ENCODE results near the gene IL13. TPM values are rescaled to one million over a fixed set of nuclear protein-coding genes. Genes with fewer than 3 reads are reported as not detected.
"Not testable (repeated sequence)": the region's sequence is repeated elsewhere in the genome, so short reads cannot be mapped to it uniquely, and the experiment has no call there.

The IL13 gene
- not detected in 2 replicates for total RNA-seq (2014; rRNA removed; shearing (Covaris generic))

DNA sequence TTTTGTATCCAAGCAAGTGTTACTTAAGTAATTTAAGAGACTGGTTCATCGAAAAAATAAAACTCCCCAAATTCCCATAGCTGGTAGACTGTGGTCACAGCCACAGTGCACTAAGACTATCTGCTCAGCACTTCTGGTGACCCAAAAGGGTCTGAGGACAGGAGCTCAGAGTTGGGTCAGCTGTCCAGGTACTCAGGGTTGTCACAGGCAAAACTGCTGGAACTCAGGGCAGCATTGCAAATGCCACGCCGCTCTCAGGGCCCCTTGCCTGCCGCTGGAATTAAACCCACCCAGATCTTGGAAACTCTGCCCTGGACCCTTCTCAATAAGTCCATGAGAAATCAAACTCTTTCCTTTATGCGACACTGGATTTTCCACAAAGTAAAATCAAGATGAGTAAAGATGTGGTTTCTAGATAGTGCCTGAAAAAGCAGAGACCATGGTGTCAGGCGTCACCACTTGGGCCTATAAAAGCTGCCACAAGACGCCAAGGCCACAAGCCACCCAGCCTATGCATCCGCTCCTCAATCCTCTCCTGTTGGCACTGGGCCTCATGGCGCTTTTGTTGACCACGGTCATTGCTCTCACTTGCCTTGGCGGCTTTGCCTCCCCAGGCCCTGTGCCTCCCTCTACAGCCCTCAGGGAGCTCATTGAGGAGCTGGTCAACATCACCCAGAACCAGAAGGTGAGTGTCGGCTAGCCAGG, at the start of gene IL13:
Gene IL13, plus strand, starts transcription at position 498 of the 705 bp plus-strand sequence. Its CDS starts 14 bp downstream, at position 512.
- in situ Hi-C loops (cut with HindIII; ENCODE audit: low sequenced_read_pairs), result no loop called here
- DNase-seq (ENCODE audit: low spot score), result no peak

DNA sequence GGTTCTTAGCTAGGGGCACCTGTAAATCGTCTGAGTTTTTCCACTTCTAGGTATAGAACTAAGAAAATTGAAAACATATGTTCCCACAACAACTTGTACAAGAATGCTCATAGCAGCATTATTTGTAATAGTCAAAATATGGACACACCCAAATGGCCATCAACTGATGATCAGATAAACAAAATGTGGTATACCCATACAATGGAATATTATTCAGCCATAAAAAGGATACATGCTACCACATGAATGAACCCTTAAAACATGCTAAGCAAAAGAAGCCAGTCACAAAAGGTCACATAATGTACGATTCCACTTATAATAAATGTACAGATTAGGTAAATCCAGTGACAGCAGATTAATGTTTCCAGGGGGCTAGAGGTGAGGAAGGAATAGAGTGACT, 46.0 kb upstream of the IL13 start:
- DNase-seq (ENCODE audit: low spot score), result no peak
- in situ Hi-C loops (cut with HindIII; ENCODE audit: low sequenced_read_pairs), result no loop called here

DNA sequence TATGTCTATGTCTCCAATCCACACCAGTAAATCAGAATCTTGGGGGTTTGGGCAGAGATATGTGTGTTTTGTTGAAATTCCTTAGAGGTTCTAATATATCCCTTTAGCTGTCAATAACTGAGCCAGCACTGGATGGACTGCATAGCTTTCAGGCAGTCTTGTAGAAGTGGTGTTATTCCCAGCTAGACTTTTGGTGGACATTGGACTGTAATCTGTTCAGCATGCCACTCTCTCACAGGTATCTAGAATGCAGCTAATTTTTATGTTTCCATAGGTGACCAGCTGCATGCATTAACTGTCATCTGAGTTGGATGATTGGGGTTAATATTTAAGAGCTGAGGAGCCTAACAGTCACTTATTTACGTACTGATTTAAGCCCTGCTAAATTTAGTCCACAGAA, 45.1 kb upstream of the IL13 start:
- no peak for DNase-seq (ENCODE audit: low spot score)
- in situ Hi-C loops (cut with HindIII; ENCODE audit: low sequenced_read_pairs), result no loop called here

DNA sequence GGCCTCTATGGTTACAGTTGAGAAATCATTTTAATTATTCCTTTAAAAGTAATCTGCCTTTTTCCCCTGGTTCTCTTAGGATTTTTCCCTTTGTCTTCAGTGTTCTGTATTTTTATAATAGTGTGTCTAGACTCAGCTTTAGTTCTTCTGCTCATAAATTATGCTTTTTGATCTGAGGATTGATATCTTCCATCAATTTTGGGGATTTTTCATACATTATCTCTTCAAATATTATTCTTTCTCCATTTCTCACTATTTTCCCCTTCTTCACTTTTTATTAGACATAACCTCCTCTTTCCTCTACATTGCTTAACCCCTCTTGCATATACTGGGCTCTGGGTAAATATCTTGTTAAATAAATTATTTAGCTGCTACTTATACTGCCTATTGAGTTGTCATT, 36.3 kb upstream of the IL13 start:
- in situ Hi-C loops (cut with HindIII; ENCODE audit: low sequenced_read_pairs), result no loop called here

GRCh38 chr5:132622608-132623007, 35.4 kb upstream of the IL13 start:
- no peak for DNase-seq (ENCODE audit: low spot score)
- in situ Hi-C loops (cut with HindIII; ENCODE audit: low sequenced_read_pairs), result no loop called here

More for the DNA sequence above, 36.3 kb upstream of the IL13 start:
- no peak for DNase-seq (ENCODE audit: low spot score)

- in situ Hi-C loops (cut with HindIII; ENCODE audit: low sequenced_read_pairs), result no loop called here
Observed at GRCh38 chr5:132627470-132627869, 30.5 kb upstream of the IL13 start.

GRCh38 chr5:132628814-132629213, 29.2 kb upstream of the IL13 start:
- no peak for DNase-seq (ENCODE audit: low spot score)
- in situ Hi-C loops (cut with HindIII; ENCODE audit: low sequenced_read_pairs), result no loop called here

More at GRCh38 chr5:132627470-132627869, 30.5 kb upstream of the IL13 start:
- no peak for DNase-seq (ENCODE audit: low spot score)

DNA sequence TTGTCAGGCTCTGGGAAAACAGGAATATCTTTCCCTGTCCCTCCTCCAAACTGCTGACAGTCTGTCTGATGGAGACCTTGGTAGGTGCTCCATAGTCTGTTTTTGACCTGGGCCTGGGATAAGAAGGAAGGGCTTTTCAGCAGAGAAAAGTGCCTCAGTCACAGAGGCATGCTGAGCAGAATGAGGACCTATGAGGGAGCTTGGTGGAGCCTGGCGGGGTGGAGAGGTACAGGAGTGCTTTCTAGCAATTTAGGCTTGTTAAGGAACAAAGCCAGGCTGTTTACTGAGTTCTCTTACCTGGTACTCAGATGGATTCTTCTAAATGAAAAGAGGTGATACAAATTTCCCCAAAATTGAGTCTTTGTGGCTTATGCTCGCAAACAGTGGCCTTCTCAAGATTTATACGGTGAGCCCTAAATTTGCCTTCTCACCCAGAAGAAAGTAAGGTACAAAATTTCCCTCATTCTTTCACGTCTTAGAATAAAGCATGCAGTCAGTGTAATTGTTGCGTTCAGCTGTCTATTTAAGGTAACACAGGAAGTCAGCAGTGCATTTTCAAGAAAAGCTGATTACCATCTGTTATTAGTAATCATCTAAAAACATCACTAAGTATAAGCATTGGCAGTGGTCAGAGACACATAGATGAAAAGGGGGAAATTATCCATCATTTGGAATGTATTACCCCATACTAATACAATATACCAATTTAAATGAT, 28.6 kb upstream of the IL13 start:
- DNase-seq (ENCODE audit: low spot score), result no peak
- in situ Hi-C loops (cut with HindIII; ENCODE audit: low sequenced_read_pairs), result no loop called here

- in situ Hi-C loops (cut with HindIII; ENCODE audit: low sequenced_read_pairs); DNase-seq (ENCODE audit: low spot score): not testable (repeated sequence)
Observed at GRCh38 chr5:132633587-132633986, 24.4 kb upstream of the IL13 start.

DNA sequence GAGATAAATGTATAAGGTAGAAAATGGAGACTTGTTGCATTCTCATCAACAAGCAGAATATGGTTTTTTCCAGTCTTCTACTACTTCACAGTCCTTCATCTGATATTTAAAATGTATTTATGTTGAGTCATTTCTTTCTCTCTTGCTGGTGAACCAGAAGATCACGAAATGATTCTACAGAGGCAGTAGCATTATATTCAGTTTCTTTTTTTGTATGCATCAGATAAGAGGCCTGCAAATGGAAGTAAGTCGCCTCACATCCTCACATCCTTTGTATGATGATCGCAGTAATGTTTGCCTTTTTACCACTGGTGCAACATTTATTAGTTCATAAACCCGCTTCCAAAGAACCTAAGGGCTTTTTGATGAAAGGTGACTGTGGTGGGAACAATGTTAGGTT, 22.1 kb upstream of the IL13 start:
- in situ Hi-C loops (cut with HindIII; ENCODE audit: low sequenced_read_pairs), result no loop called here
- no peak for DNase-seq (ENCODE audit: low spot score)

DNA sequence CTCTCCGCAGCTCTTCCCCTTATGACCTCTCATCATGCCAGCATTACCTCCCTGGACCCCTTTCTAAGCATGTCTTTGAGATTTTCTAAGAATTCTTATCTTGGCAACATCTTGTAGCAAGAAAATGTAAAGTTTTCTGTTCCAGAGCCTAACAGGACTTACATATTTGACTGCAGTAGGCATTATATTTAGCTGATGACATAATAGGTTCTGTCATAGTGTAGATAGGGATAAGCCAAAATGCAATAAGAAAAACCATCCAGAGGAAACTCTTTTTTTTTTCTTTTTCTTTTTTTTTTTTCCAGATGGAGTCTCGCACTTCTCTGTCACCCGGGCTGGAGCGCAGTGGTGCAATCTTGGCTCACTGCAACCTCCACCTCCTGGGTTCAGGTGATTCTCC, 20.7 kb upstream of the IL13 start:
- no peak for DNase-seq (ENCODE audit: low spot score)
- in situ Hi-C loops (cut with HindIII; ENCODE audit: low sequenced_read_pairs), result no loop called here

DNA sequence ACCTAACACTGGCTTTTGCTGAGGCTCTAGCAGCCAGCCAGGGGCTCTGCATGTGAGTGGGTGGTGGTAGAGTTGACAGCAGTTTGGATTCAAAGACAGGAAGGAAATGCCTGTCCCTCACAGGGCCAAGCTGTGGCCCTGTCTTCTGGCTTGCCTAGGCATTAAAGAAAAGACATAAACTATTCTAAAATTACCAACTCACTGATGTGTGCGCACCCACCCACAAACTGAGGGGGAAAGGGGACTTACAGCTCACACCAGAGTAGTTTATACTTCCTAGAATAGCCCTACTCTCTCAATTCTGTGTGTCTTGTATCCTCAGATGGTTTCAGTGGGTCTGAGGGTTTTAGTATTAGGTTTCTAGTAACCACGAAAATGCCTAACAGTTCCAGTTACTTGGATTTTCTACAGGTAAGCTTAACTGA, 18.3 kb upstream of the IL13 start:
- no peak for DNase-seq (ENCODE audit: low spot score)

DNA sequence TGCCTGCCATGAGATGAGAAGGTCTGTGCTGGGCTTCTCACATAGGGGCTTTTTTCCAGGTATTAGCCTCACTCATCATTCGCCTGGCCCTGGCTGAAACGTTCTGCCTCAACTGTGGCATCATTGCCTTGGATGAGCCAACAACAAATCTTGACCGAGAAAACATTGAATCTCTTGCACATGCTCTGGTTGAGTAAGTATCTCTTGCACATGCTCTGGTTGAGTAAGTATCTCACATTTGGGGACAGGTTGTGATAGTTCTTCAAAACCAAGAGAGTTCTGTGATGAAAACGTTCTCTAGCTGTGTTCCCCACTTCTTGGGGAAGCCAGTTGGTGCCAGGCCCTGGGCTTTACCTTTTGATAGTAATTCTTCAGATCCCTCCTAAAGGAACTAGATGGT, 17.4 kb upstream of the IL13 start:
- no peak for DNase-seq (ENCODE audit: low spot score)
- in situ Hi-C loops (cut with HindIII; ENCODE audit: low sequenced_read_pairs), result no loop called here

More for the DNA sequence above, 18.3 kb upstream of the IL13 start:
- in situ Hi-C loops (cut with HindIII; ENCODE audit: low sequenced_read_pairs), result no loop called here

DNA sequence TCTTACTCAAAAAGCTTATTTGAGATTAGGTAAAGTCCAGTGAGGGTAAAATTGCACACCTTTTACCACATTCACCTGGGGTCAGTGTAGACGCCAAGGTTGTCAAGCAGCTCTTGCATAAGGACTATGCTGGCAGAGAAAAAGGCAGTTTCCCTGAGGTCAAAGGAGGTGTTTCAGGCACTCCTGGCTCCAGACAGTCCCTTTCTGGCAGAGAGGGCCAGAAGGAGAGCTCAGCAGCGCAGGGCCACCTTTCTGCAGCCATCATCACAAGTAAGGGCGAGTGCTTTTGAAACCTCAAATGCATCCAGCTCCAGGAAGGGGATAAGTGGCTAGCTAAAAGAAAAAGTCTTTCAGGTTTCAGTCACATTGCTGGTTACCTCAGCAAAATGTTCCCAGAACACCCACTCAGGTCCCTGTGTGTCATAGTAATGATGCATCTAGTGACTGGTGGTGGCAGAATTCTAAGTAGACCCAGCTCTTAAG, 16.7 kb upstream of the IL13 start:
- in situ Hi-C loops (cut with HindIII; ENCODE audit: low sequenced_read_pairs), result no loop called here
- no peak for DNase-seq (ENCODE audit: low spot score)

- no peak for DNase-seq (ENCODE audit: low spot score)
- in situ Hi-C loops (cut with HindIII; ENCODE audit: low sequenced_read_pairs), result no loop called here
Observed at GRCh38 chr5:132641841-132642240, 16.1 kb upstream of the IL13 start.

DNA sequence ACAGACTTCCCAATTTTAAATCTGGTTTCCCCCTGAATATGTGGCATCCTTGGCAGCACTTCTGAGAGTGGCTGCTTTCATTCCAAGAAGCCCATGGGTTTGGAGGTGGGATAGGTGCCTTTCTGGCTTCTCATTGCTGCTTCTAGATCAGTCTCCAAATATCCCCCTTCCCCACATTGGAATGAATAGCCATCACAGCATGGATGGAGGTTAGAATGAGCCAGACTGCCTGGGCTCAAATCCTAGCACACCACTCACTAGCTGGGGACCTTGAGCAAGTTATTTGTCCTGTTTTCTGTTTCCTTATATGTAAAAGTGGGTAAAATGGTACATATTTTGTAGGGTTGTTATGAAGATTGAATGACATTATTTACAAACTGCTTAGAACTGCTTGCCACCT, 13.8 kb upstream of the IL13 start:
- DNase-seq (ENCODE audit: low spot score), result no peak
- in situ Hi-C loops (cut with HindIII; ENCODE audit: low sequenced_read_pairs), result no loop called here

DNA sequence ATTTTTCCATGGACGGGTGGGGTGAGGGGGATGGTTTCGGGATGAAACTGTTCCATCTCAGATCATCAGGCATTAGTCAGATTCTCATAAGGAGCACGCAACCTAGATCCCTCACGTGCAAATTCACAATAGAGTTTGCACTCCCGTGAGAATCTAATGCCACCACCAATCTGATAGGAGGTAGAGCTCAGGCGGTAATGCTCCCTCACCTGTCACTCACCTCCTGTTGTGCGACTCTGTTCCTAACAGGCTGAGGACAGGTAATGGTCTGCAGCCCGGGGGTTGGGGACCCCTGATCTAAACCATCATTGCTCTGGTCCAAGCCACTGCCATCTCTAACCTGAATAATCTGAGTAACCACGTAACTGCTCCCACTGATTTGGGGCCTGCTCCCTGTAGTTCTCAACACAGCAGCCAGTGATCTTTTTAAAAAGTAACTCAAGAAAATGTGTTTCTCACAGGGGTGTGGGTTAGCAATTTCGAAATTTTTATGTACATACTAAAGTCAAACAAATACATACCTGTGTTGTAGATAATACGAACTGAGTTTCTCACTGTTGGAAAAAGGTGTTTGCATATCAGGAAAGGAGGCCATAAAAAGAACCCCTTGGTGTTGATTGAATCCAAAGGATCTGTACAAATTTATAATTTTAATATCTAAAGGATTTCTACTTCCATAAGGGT, 11.2 kb upstream of the IL13 start:
- in situ Hi-C loops (cut with HindIII; ENCODE audit: low sequenced_read_pairs), result no loop called here
- DNase-seq (ENCODE audit: low spot score), result no peak

GRCh38 chr5:132647473-132647872, 10.5 kb upstream of the IL13 start:
- in situ Hi-C loops (cut with HindIII; ENCODE audit: low sequenced_read_pairs), result no loop called here
- DNase-seq (ENCODE audit: low spot score), result no peak

DNA sequence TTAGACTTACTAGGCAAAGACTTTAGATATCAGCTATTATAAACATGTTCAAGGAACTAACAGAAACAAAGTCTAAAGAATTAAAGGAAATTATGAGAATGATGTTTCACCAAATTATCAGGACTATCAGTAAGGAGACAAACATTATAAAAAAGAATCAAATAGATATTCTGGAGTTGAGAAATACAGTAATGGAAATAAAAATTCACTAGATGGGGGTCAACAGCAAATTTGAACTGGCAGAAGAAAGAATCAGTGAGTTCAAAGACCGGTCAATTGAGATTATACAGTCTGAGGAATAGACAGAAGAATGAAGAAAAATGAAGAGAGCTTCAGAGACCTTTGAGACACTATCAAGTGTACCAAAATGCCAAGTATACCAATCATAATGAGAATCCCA, 9.6 kb upstream of the IL13 start:
- in situ Hi-C loops (cut with HindIII; ENCODE audit: low sequenced_read_pairs), result no loop called here
- no peak for DNase-seq (ENCODE audit: low spot score)

DNA sequence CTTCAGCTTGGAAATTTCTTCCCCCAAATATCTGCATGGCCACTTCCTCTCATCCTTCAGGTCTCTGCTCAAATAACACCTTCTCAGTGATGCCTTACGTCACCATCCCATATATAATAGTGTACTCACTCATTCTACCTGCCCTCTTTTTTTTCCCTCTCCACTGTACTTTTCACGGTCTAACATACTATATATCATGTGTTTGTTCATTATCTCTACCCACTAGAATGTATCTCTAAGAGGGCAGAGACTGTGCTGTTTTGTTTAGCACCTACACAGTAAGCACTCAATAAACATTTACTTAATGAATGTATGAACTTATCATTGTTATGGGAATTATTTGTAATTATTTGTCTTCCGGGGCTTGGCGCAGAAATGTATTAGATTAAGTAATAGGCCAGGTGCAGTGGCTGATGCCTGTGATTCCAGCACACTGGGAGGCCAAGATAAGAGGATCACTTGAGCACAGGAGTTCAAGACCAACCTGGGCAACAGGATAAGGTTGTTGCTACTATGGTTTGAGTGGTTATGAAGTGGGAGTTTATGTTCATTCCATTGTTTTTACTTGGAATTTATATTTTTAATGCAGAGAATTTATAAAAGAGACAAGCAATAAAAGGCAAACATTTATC, 6.0 kb upstream of the IL13 start:
- no peak for DNase-seq (ENCODE audit: low spot score)
- in situ Hi-C loops (cut with HindIII; ENCODE audit: low sequenced_read_pairs), result no loop called here
